ENCODE data around the gene RBM33. TPM values are rescaled to one million over a fixed set of nuclear protein-coding genes. Genes with fewer than 3 reads are reported as not detected.

Gene RBM33
- total and polyA plus RNA-seq, 9 of the 15 experiments (the other 6 are each of a cell fraction or from before 2014, with no cell fraction given) = 4.4 to 80.7 (median 27.3) TPM

DNA sequence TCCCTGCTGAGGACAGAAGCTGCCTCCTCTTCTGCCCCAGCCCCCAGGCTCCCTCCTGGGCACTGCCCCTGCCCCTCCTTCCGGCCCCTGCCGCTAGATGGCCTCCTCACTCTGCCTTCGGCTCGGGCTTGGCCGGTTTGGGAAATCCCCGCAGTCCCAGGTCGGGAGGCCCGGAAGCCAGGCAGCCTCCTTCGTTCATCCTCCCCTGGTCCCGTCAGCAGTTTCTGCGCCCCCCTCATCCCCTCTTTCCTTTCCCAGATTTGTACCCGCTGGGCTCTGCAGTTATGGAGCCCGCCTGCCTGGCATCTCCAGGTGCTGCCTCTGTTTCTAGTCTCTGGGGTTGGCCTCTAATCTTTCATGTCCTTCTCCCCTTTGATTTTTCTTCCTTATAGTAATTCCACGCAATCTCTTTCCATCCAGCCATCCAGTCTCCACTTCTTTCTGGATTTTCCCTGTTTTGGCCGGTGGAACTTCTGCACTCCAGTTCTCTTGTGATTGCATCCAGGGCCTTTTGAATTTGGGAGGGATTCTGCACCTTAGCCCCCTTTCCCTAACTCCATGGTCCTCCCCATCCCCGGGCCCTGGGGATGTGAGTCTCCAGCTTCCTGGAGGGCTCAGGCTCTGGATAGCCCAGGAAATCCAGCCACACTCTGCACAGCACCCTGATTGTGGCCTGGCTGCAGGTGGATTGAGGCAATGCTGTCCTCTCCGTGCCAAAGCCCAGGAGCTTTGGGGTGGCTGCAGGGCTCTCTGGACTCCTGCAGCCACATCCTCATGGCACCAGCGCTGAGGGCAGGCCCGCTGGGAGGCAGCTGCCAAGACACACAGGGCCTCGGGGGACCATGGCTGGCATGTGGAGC lies 171.1 kb downstream of the RBM33 start (continued):
- TF ChIP-seq, protein P1, sequence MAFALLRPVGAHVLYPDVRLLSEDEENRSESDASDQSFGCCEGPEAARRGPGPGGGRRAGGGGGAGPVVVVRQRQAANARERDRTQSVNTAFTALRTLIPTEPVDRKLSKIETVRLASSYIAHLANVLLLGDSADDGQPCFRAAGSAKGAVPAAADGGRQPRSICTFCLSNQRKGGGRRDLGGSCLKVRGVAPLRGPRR (CRISPR knock-in tag; IDR thresholded peaks at IDR 0.05) = no peak
- TF ChIP-seq MAZ (CRISPR knock-in tag; conservative IDR thresholded peaks at IDR 0.05 in 1 of 2, IDR thresholded peaks at IDR 0.05 in 1 of 2) = peak in 1 of 2 experiments; percentile 78; a peak in 2 of 4 replicates
- no peak for TF ChIP-seq CHCHD3 (CRISPR knock-in tag; IDR thresholded peaks at IDR 0.05)
- no peak for TF ChIP-seq SIRT6 (IDR thresholded peaks at IDR 0.05; ENCODE audit: low read depth, low read length)
- no peak for TF ChIP-seq NFIC (IDR thresholded peaks at IDR 0.05)
- TF ChIP-seq MCM3 (IDR thresholded peaks at IDR 0.05) = no peak
- TF ChIP-seq, protein P2, sequence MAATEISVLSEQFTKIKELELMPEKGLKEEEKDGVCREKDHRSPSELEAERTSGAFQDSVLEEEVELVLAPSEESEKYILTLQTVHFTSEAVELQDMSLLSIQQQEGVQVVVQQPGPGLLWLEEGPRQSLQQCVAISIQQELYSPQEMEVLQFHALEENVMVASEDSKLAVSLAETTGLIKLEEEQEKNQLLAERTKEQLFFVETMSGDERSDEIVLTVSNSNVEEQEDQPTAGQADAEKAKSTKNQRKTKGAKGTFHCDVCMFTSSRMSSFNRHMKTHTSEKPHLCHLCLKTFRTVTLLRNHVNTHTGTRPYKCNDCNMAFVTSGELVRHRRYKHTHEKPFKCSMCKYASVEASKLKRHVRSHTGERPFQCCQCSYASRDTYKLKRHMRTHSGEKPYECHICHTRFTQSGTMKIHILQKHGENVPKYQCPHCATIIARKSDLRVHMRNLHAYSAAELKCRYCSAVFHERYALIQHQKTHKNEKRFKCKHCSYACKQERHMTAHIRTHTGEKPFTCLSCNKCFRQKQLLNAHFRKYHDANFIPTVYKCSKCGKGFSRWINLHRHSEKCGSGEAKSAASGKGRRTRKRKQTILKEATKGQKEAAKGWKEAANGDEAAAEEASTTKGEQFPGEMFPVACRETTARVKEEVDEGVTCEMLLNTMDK (IDR thresholded peaks at IDR 0.05; ENCODE audit: borderline replicate concordance, insufficient read depth, low read depth, low read length, poor library complexity, severe bottlenecking) = peak; percentile 10
- no peak for TF ChIP-seq ZNF583 (CRISPR knock-in tag; IDR thresholded peaks at IDR 0.05)
- TF ChIP-seq, protein P3, sequence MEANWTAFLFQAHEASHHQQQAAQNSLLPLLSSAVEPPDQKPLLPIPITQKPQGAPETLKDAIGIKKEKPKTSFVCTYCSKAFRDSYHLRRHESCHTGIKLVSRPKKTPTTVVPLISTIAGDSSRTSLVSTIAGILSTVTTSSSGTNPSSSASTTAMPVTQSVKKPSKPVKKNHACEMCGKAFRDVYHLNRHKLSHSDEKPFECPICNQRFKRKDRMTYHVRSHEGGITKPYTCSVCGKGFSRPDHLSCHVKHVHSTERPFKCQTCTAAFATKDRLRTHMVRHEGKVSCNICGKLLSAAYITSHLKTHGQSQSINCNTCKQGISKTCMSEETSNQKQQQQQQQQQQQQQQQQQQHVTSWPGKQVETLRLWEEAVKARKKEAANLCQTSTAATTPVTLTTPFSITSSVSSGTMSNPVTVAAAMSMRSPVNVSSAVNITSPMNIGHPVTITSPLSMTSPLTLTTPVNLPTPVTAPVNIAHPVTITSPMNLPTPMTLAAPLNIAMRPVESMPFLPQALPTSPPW (CRISPR knock-in tag; IDR thresholded peaks at IDR 0.05) = peak; percentile 40; the same call in 1 of the 2 replicates
- TF ChIP-seq SRSF9 (IDR thresholded peaks at IDR 0.05; ENCODE audit: borderline replicate concordance, low read depth, low read length) = no peak
- no peak for TF ChIP-seq ADNP (tag; IDR thresholded peaks at IDR 0.05)
- TF ChIP-seq, protein P4, sequence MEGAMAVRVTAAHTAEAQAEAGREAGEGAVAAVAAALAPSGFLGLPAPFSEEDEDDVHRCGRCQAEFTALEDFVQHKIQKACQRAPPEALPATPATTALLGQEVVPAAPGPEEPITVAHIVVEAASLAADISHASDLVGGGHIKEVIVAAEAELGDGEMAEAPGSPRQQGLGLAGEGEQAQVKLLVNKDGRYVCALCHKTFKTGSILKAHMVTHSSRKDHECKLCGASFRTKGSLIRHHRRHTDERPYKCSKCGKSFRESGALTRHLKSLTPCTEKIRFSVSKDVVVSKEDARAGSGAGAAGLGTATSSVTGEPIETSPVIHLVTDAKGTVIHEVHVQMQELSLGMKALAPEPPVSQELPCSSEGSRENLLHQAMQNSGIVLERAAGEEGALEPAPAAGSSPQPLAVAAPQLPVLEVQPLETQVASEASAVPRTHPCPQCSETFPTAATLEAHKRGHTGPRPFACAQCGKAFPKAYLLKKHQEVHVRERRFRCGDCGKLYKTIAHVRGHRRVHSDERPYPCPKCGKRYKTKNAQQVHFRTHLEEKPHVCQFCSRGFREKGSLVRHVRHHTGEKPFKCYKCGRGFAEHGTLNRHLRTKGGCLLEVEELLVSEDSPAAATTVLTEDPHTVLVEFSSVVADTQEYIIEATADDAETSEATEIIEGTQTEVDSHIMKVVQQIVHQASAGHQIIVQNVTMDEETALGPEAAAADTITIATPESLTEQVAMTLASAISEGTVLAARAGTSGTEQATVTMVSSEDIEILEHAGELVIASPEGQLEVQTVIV (CRISPR knock-in tag; IDR thresholded peaks at IDR 0.05; ENCODE audit: borderline replicate concordance) = no peak
- no peak for TF ChIP-seq KDM5B (IDR thresholded peaks at IDR 0.05; ENCODE audit: insufficient replicate concordance, low read depth, low read length)
- TF ChIP-seq, protein P5, sequence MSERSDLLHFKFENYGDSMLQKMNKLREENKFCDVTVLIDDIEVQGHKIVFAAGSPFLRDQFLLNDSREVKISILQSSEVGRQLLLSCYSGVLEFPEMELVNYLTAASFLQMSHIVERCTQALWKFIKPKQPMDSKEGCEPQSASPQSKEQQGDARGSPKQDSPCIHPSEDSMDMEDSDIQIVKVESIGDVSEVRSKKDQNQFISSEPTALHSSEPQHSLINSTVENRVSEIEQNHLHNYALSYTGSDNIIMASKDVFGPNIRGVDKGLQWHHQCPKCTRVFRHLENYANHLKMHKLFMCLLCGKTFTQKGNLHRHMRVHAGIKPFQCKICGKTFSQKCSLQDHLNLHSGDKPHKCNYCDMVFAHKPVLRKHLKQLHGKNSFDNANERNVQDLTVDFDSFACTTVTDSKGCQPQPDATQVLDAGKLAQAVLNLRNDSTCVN (CRISPR knock-in tag; IDR thresholded peaks at IDR 0.05) = no peak
- TF ChIP-seq, protein P6, sequence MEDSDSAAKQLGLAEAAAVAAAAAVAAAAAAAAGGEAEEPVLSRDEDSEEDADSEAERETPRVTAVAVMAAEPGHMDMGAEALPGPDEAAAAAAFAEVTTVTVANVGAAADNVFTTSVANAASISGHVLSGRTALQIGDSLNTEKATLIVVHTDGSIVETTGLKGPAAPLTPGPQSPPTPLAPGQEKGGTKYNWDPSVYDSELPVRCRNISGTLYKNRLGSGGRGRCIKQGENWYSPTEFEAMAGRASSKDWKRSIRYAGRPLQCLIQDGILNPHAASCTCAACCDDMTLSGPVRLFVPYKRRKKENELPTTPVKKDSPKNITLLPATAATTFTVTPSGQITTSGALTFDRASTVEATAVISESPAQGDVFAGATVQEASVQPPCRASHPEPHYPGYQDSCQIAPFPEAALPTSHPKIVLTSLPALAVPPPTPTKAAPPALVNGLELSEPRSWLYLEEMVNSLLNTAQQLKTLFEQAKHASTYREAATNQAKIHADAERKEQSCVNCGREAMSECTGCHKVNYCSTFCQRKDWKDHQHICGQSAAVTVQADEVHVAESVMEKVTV (CRISPR knock-in tag; IDR thresholded peaks at IDR 0.05) = peak; percentile 60
- TF ChIP-seq ELF1 (tag; IDR thresholded peaks at IDR 0.05) = 0 out of 2 replicates have a peak, but pooled peaks have one; percentile 22
- no peak for TF ChIP-seq PHF20 (IDR thresholded peaks at IDR 0.05; ENCODE audit: partially characterized antibody)

Data from K562 (cell line).